Endothelial cell of umbilical vein (primary cell): ENCODE data around the gene FOXB1. TPM values are rescaled to one million over a fixed set of nuclear protein-coding genes. Genes with fewer than 3 reads are reported as not detected.

Experiments
- BruUV-seq: library from RNA; stranded (reverse); fragments of 400-500 nt; replicated peaks from 2 replicates; lab custom pipeline; 2021; lab: Mats Ljungman, UMichigan
- CTCF ChIA-PET: fragments of 300-600, 350-600 bp; sonication (Branson Sonifier 250); formaldehyde crosslinking; loops from one replicate; lab custom pipeline; 2021; ENCODE audit warnings: antibody characterized with exemption, inconsistent platforms; lab: Charles Lee
- POLR2A ChIA-PET: fragments of 300-600, 350-600 bp; sonication (Branson Sonifier 250); formaldehyde crosslinking; loops from one replicate; lab custom pipeline; 2021; ENCODE audit warnings: antibody characterized with exemption, inconsistent platforms; lab: Charles Lee
- DNase-seq: peaks from one replicate; pipeline ENCODE4 v3.0.0-alpha.2; 2011; ENCODE audit warnings: low read depth, low spot score
- FAIRE-seq: peaks from 2 replicates; lab custom pipeline; 2011; peaks lifted over from hg19 to GRCh38; lab: Jason Lieb, UNC
- H2AFZ ChIP-seq: 2 replicates; pipeline ENCODE4 v1.6.0; 2012; ENCODE audit warnings: low read depth, low read length, control low read depth, inconsistent platforms
- H3K27ac ChIP-seq: 2 replicates; pipeline ENCODE4 v1.5.1; 2011; ENCODE audit warnings: low read depth, mild to moderate bottlenecking, control low read depth, low read length, moderate library complexity; ENCODE audit not compliant: insufficient read depth
- H3K27me3 ChIP-seq, 2 experiments: 2 replicates each; pipeline versions ENCODE4 v1.6.0 to v1.6.1; 2011; ENCODE audit warnings: low read length in 2 of 2, mixed read lengths in 1 of 2; ENCODE audit not compliant: control insufficient read depth in 2 of 2, insufficient read depth in 2 of 2
- H3K36me3 ChIP-seq, 2 experiments: 2 replicates in 1 of 2; 3 replicates in 1 of 2; pipeline ENCODE4 v1.5.1; 2011; ENCODE audit warnings: low read length in 2 of 2, mild to moderate bottlenecking in 1 of 2, moderate library complexity in 1 of 2; ENCODE audit not compliant: control insufficient read depth in 2 of 2, insufficient read depth in 2 of 2; ENCODE audit errors: extremely low read depth in 1 of 2
- H3K4me1 ChIP-seq: 3 replicates; pipeline ENCODE4 v1.5.1; 2011; ENCODE audit warnings: mild to moderate bottlenecking, low read length; ENCODE audit not compliant: control insufficient read depth, insufficient read depth; ENCODE audit errors: extremely low read depth
- H3K4me2 ChIP-seq: 2 replicates; pipeline ENCODE4 v1.6.1; 2011; ENCODE audit warnings: low read length, control low read depth, mixed read lengths; ENCODE audit not compliant: insufficient read depth
- H3K4me3 ChIP-seq, 3 experiments: fragments of 200-600 bp in 1 of 3; sonication (generic), shearing (Covaris generic) in 1 of 3; replicated peaks in 1 of 3; 2 replicates each; pipeline ENCODE4 v1.5.1; 2011 to 2016; ENCODE audit warnings: control low read depth in 3 of 3, low read length in 3 of 3, mild to moderate bottlenecking in 2 of 3, inconsistent platforms in 1 of 3, low read depth in 1 of 3, moderate library complexity in 1 of 3; ENCODE audit not compliant: insufficient read depth in 1 of 3
- H3K79me2 ChIP-seq: 2 replicates; pipeline ENCODE4 v1.6.0; 2012; ENCODE audit warnings: low read length, inconsistent platforms; ENCODE audit not compliant: control insufficient read depth, insufficient read depth
- H3K9ac ChIP-seq: replicated peaks from 2 replicates; pipeline ENCODE3; 2011; ENCODE audit warnings: low read length, control low read depth; ENCODE audit not compliant: insufficient read depth; ENCODE audit errors: extremely low read depth
- H3K9me1 ChIP-seq: replicated peaks from 3 replicates; pipeline ENCODE4 v1.6.0; 2011; ENCODE audit warnings: mild to moderate bottlenecking, low read length; ENCODE audit not compliant: control insufficient read depth, insufficient read depth; ENCODE audit errors: extremely low read depth
- H3K9me3 ChIP-seq: replicated peaks from 2 replicates; pipeline ENCODE4 v1.5.1; 2012; ENCODE audit warnings: low read length, inconsistent platforms; ENCODE audit not compliant: control insufficient read depth, insufficient read depth
- H4K20me1 ChIP-seq: replicated peaks from 2 replicates; pipeline ENCODE3; 2011; ENCODE audit warnings: mild to moderate bottlenecking, low read length; ENCODE audit not compliant: control insufficient read depth, insufficient read depth; ENCODE audit errors: extremely low read depth
- GATA2 ChIP-seq: IDR thresholded peaks from 2 replicates; pipeline ENCODE4 v1.7.0; 2011; ENCODE audit warnings: low read depth, mild to moderate bottlenecking, moderate library complexity, mixed read lengths, low read length; ENCODE audit not compliant: insufficient read length, insufficient read depth
- JUN ChIP-seq: IDR thresholded peaks from 2 replicates; pipeline ENCODE4 v1.6.1; 2011; ENCODE audit warnings: borderline replicate concordance, low read depth; ENCODE audit not compliant: insufficient read length, insufficient read depth
- MYC ChIP-seq: IDR thresholded peaks from one replicate; pipeline ENCODE4 v1.6.1; 2011; ENCODE audit warnings: mild to moderate bottlenecking, low read depth, low read length
- POLR2A ChIP-seq: IDR thresholded peaks from 2 replicates; pipeline ENCODE4 v1.6.1; 2012; ENCODE audit warnings: low read depth, mild to moderate bottlenecking, control low read depth, low read length
- dilution Hi-C: fragments of 300-500 bp; cut with MboI; formaldehyde crosslinking; loops from one replicate; pipeline ENCODE4 v1.15.0; 2019; ENCODE audit warnings: low sequenced_read_pairs; ENCODE audit not compliant: extremely low pct_ligation_motif_present
- intact Hi-C: fragments of 100-400 bp; cut with micrococcal nuclease; formaldehyde crosslinking; loops from one replicate; pipeline ENCODE4 v1.10.0; 2022
- polyA plus RNA-seq, 4 experiments: library from polyadenylated mRNA; depleted of rRNA in 3 of 4; stranded (reverse) in 3 of 4; unstranded in 1 of 4; fragments of >200 nt; gene quantifications; 2 replicates each; pipeline versions ENCODE4 v1.2.1 to v1.2.3, GENCODE V29; 2011 to 2012; ENCODE audit warnings: missing spikeins in 1 of 4
- total RNA-seq: library from RNA; stranded (reverse); gene quantifications from 2 replicates; pipeline ENCODE4 v1.2.3, GENCODE V29; 2021
- TF ChIP-seq, protein P1 (sequence below), 2 donors: IDR thresholded peaks; 1 replicate in 1 of 2; 2 replicates in 1 of 2; pipeline ENCODE4 v1.5.1; 2011; ENCODE audit warnings: low read length in 2 of 2, mild to moderate bottlenecking in 2 of 2, moderate library complexity in 2 of 2, control low read depth in 1 of 2, inconsistent platforms in 1 of 2, low read depth in 1 of 2; ENCODE audit not compliant: insufficient read depth in 1 of 2; ENCODE audit errors: extremely low read depth in 1 of 2

Gene FOXB1
- total and polyA plus RNA-seq, 2 donors (not counting 3 experiments of a cell fraction or from before 2014, with no cell fraction given), result not detected

DNA sequence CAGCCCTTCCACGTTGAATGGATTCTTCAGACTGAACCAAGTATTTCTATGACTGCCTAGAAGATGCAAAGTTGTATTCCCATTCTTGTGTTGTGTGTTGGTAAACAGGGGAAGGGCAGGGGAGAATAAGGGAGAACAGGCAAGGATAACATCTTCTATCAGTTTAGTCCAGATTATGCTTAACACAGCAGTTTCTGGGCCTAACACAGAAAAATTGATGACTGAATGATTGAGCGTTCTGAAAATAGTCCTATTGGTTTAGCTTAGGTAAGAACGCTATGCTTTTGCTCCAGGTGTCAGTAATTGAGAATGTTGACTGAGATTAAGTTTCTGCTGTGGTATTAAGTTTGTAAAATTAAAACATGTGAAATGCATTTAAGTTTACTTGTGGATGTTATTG is 8.6 kb downstream of the FOXB1 start:
- POLR2A ChIA-PET, result interaction anchor here (0.6 kb wide), 1 partner anchor 247 kb away, joined by 3 read pairs; no protein-coding TSS in a partner anchor
- dilution Hi-C loops, result no loop called here
- BruUV-seq, result no TSS peak

More for the DNA sequence above, 8.6 kb downstream of the FOXB1 start:
- Histone ChIP-seq H3K4me2 (no peak overlapping the region), H3K27me3 (peaks cover 40 to 64% of the 10 kb centered on the region in 2 experiments), H3K4me1 (no peaks in the 10 kb centered on the region), H3K9me1 (no peaks in the 10 kb centered on the region), H3K4me3 (no peak overlapping the region), H4K20me1 (no peaks in the 10 kb centered on the region), H3K79me2 (no peaks in the 10 kb centered on the region), H3K9ac (no peak overlapping the region), H3K9me3 (no peaks in the 10 kb centered on the region), H3K27ac (no peak overlapping the region), H3K36me3 (no peaks in the 10 kb centered on the region), H2AFZ (no peak overlapping the region)
- CTCF ChIA-PET, result interaction anchor here (0.7 kb wide), 1 partner anchor 23 kb away, joined by 4 read pairs; no protein-coding TSS in a partner anchor
- TF ChIP-seq, protein P1, sequence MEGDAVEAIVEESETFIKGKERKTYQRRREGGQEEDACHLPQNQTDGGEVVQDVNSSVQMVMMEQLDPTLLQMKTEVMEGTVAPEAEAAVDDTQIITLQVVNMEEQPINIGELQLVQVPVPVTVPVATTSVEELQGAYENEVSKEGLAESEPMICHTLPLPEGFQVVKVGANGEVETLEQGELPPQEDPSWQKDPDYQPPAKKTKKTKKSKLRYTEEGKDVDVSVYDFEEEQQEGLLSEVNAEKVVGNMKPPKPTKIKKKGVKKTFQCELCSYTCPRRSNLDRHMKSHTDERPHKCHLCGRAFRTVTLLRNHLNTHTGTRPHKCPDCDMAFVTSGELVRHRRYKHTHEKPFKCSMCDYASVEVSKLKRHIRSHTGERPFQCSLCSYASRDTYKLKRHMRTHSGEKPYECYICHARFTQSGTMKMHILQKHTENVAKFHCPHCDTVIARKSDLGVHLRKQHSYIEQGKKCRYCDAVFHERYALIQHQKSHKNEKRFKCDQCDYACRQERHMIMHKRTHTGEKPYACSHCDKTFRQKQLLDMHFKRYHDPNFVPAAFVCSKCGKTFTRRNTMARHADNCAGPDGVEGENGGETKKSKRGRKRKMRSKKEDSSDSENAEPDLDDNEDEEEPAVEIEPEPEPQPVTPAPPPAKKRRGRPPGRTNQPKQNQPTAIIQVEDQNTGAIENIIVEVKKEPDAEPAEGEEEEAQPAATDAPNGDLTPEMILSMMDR (IDR thresholded peaks at IDR 0.05; ENCODE audit: extremely low read depth in 1 of 2, insufficient read depth in 1 of 2, low read depth in 1 of 2, low read length in 2 of 2), result no peak
- TF ChIP-seq MYC (no peak), POLR2A (no peak), JUN (no peak), GATA2 (no peak)
- intact Hi-C loops, result no loop called here
- FAIRE-seq (no peak), DNase-seq (no peak)
